Vagina (tissue), 2 donors: Measurements from ENCODE around the gene CDH4. TPM values are rescaled to one million over a fixed set of nuclear protein-coding genes. Genes with fewer than 3 reads are reported as not detected.

ENCODE experiments used
- DNase-seq, 2 donors: peaks; one replicate each; pipeline ENCODE4 v3.0.0-alpha.2; 2017; ENCODE audit errors: extremely low spot score in 2 of 2
- H3K27ac ChIP-seq: fragments of 200-600 bp; sonication (generic); one replicate; pipeline ENCODE4 v1.5.1; 2019
- H3K27me3 ChIP-seq: fragments of 200-600 bp; sonication (generic); one replicate; pipeline ENCODE4 v1.5.1; 2019
- H3K36me3 ChIP-seq, 2 donors: fragments of 200-600 bp; sonication (generic); one replicate each; pipeline ENCODE4 v1.5.1; 2017 to 2019
- H3K4me1 ChIP-seq: fragments of 200-600 bp; sonication (generic); one replicate; pipeline ENCODE4 v1.5.1; 2019
- H3K4me3 ChIP-seq, 2 donors: fragments of 200-600 bp; sonication (generic); 1 replicate in 1 of 2; 2 replicates in 1 of 2; pipeline ENCODE4 v1.5.1; 2016 to 2019
- H3K9me3 ChIP-seq: fragments of 200-600 bp; sonication (generic); one replicate; pipeline ENCODE4 v1.5.1; 2019
- CTCF ChIP-seq, 3 experiments: fragments of 450-650 bp in 2 of 3; fragments of 200-600 bp in 1 of 3; sonication (generic) in 1 of 3; IDR thresholded peaks; one replicate each; pipeline ENCODE4 v1.5.1; 2017 to 2019; ENCODE audit warnings: antibody characterized with exemption in 3 of 3, mild to moderate bottlenecking in 2 of 3, moderate library complexity in 2 of 3
- POLR2A ChIP-seq, 2 donors: fragments of 450-650 bp; IDR thresholded peaks; one replicate each; pipeline ENCODE4 v1.6.1; 2017; ENCODE audit warnings: antibody characterized with exemption in 2 of 2, mild to moderate bottlenecking in 2 of 2, moderate library complexity in 2 of 2
- POLR2AphosphoS5 ChIP-seq, 2 donors: sonication (generic); formaldehyde crosslinking; IDR thresholded peaks; one replicate each; pipeline ENCODE4 v1.9.0; 2017; ENCODE audit warnings: antibody characterized with exemption in 2 of 2, mild to moderate bottlenecking in 2 of 2, low read depth in 1 of 2; ENCODE audit not compliant: insufficient read depth in 1 of 2
- intact Hi-C: fragments of 100-400 bp; cut with DNase I; formaldehyde crosslinking; loops from one replicate; pipeline ENCODE4 v1.15.1; 2023
- total RNA-seq: library from RNA; depleted of rRNA; stranded (reverse); fragments of >200 nt; gene quantifications from one replicate; pipeline ENCODE4 v1.2.3, GENCODE V29; 2016

CDH4 gene
- total RNA-seq, 1 donor from 2014 or later, result 0.25 TPM

- Histone ChIP-seq H3K4me1 (no peaks in the 10 kb centered on the region), H3K4me3 (no peak overlapping the region), H3K9me3 (no peaks in the 10 kb centered on the region), H3K27ac (no peak overlapping the region), H3K36me3 (peaks cover 0 to 28% of the 10 kb centered on the region in 2 donors), H3K27me3 (no peaks in the 10 kb centered on the region)
- TF ChIP-seq CTCF (IDR thresholded peaks at IDR 0.05) (no peak), POLR2A (IDR thresholded peaks at IDR 0.05) (no peak), POLR2AphosphoS5 (IDR thresholded peaks at IDR 0.05; ENCODE audit: insufficient read depth in 1 of 2, low read depth in 1 of 2) (no peak)
- no peak for DNase-seq
- intact Hi-C loops, result no loop called here
These were observed 724.2 kb downstream of the CDH4 start for GRCh38 chr20:61976263-61976643.

- no peak overlapping the region for H3K4me3 ChIP-seq
- H3K27me3 ChIP-seq, result no peaks in the 10 kb centered on the region
- intact Hi-C loops, result no loop called here
- peaks cover 0 to 28% of the 10 kb centered on the region in 2 donors for H3K36me3 ChIP-seq
- H3K9me3 ChIP-seq, result no peaks in the 10 kb centered on the region
- no peak for DNase-seq
- H3K27ac ChIP-seq, result no peak overlapping the region
- no peaks in the 10 kb centered on the region for H3K4me1 ChIP-seq
- TF ChIP-seq CTCF (IDR thresholded peaks at IDR 0.05) (no peak), POLR2A (IDR thresholded peaks at IDR 0.05) (no peak), POLR2AphosphoS5 (IDR thresholded peaks at IDR 0.05; ENCODE audit: insufficient read depth in 1 of 2, low read depth in 1 of 2) (no peak)
These were observed 724.8 kb downstream of the CDH4 start for GRCh38 chr20:61976644-61977418.

GRCh38 chr20:61977419-61977786 lies 725.3 kb downstream of the CDH4 start:
- Histone ChIP-seq H3K27me3 (no peaks in the 10 kb centered on the region), H3K36me3 (peaks cover 0 to 28% of the 10 kb centered on the region in 2 donors), H3K4me3 (no peak overlapping the region), H3K4me1 (no peaks in the 10 kb centered on the region), H3K9me3 (no peaks in the 10 kb centered on the region), H3K27ac (no peak overlapping the region)
- no peak for DNase-seq
- intact Hi-C loops, result no loop called here
- TF ChIP-seq POLR2AphosphoS5 (IDR thresholded peaks at IDR 0.05; ENCODE audit: insufficient read depth in 1 of 2, low read depth in 1 of 2), result no peak
- no peak for TF ChIP-seq CTCF (IDR thresholded peaks at IDR 0.05)
- TF ChIP-seq POLR2A (IDR thresholded peaks at IDR 0.05), result no peak

- DNase-seq, result no peak
- TF ChIP-seq POLR2A (IDR thresholded peaks at IDR 0.05) (no peak), CTCF (IDR thresholded peaks at IDR 0.05) (no peak), POLR2AphosphoS5 (IDR thresholded peaks at IDR 0.05; ENCODE audit: insufficient read depth in 1 of 2, low read depth in 1 of 2) (no peak)
- H3K9me3 ChIP-seq, result no peaks in the 10 kb centered on the region
- H3K27me3 ChIP-seq, result no peaks in the 10 kb centered on the region
- no peak overlapping the region for H3K27ac ChIP-seq
- no peak overlapping the region for H3K4me3 ChIP-seq
- no peaks in the 10 kb centered on the region for H3K4me1 ChIP-seq
- H3K36me3 ChIP-seq, result peaks cover 0 to 19% of the 10 kb centered on the region in 2 donors
- intact Hi-C loops, result no loop called here
These were observed 726.4 kb downstream of the CDH4 start for GRCh38 chr20:61978491-61978890.

- TF ChIP-seq POLR2A (IDR thresholded peaks at IDR 0.05) (no peak), POLR2AphosphoS5 (IDR thresholded peaks at IDR 0.05; ENCODE audit: insufficient read depth in 1 of 2, low read depth in 1 of 2) (no peak)
- Histone ChIP-seq H3K4me1 (no peaks in the 10 kb centered on the region), H3K27ac (no peak overlapping the region), H3K4me3 (no peak overlapping the region), H3K36me3 (peaks cover 0 to 13% of the 10 kb centered on the region in 2 donors), H3K9me3 (no peaks in the 10 kb centered on the region), H3K27me3 (no peaks in the 10 kb centered on the region)
- intact Hi-C loops, result no loop called here
- DNase-seq, result no peak
These were observed 727.0 kb downstream of the CDH4 start for GRCh38 chr20:61979090-61979489.
